ENCODE measurements around the gene ERI3.

The ERI3 gene

GRCh38 chr1:44327679-44328491 is 27.2 kb downstream of the ERI3 start:
- no peak overlapping the region for H3K4me3 ChIP-seq (ENCODE audit: low read depth, low read length)
- TF ChIP-seq, protein P1, sequence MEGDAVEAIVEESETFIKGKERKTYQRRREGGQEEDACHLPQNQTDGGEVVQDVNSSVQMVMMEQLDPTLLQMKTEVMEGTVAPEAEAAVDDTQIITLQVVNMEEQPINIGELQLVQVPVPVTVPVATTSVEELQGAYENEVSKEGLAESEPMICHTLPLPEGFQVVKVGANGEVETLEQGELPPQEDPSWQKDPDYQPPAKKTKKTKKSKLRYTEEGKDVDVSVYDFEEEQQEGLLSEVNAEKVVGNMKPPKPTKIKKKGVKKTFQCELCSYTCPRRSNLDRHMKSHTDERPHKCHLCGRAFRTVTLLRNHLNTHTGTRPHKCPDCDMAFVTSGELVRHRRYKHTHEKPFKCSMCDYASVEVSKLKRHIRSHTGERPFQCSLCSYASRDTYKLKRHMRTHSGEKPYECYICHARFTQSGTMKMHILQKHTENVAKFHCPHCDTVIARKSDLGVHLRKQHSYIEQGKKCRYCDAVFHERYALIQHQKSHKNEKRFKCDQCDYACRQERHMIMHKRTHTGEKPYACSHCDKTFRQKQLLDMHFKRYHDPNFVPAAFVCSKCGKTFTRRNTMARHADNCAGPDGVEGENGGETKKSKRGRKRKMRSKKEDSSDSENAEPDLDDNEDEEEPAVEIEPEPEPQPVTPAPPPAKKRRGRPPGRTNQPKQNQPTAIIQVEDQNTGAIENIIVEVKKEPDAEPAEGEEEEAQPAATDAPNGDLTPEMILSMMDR (IDR thresholded peaks at IDR 0.05; ENCODE audit: borderline replicate concordance, insufficient read depth, low read depth, low read length) = no peak

GRCh38 chr1:44326821-44327465 is 28.1 kb downstream of the ERI3 start:
- TF ChIP-seq, protein P1 (IDR thresholded peaks at IDR 0.05; ENCODE audit: borderline replicate concordance, insufficient read depth, low read depth, low read length) = no peak

GRCh38 chr1:44326024-44326701 is 28.9 kb downstream of the ERI3 start:
- TF ChIP-seq, protein P1 (IDR thresholded peaks at IDR 0.05; ENCODE audit: borderline replicate concordance, insufficient read depth, low read depth, low read length) = no peak
- H3K4me3 ChIP-seq (ENCODE audit: low read depth, low read length) = no peak overlapping the region

More at GRCh38 chr1:44326821-44327465, 28.1 kb downstream of the ERI3 start:
- no peak overlapping the region for H3K4me3 ChIP-seq (ENCODE audit: low read depth, low read length)

DNA sequence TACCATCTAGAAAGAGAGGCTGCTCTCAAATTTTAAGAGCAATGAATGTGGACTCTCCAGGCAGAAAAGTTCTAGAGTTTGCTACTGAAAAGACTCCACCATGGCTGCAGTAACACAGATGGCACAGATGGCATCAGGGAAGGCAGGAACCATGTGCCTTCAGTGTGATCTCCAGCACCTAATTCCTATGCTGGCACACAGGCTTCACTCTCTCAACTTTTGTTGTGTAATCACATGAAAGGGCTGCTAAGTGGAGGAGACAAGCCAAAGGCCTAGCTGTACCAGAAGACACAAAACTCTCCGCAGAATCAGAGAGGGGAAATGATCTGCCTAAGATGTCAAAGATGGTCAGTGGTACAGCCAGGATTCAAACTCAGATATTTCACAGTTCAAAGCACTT is 31.1 kb downstream of the ERI3 start:
- H3K4me3 ChIP-seq (ENCODE audit: low read depth, low read length) = no peak overlapping the region
- TF ChIP-seq, protein P1 (IDR thresholded peaks at IDR 0.05; ENCODE audit: borderline replicate concordance, insufficient read depth, low read depth, low read length) = no peak

- TF ChIP-seq, protein P1 (IDR thresholded peaks at IDR 0.05; ENCODE audit: borderline replicate concordance, insufficient read depth, low read depth, low read length) = no peak
- H3K4me3 ChIP-seq (ENCODE audit: low read depth, low read length) = no peak overlapping the region
Measured at GRCh38 chr1:44322367-44322766, 32.7 kb downstream of the ERI3 start.

- no peak overlapping the region for H3K4me3 ChIP-seq (ENCODE audit: low read depth, low read length)
- TF ChIP-seq, protein P1 (IDR thresholded peaks at IDR 0.05; ENCODE audit: borderline replicate concordance, insufficient read depth, low read depth, low read length) = no peak
Measured at GRCh38 chr1:44321466-44321865, 33.6 kb downstream of the ERI3 start.

Data from GM12875 (cell line).